Prostate gland (tissue), 2 donors: ENCODE data around the gene OSBPL1A.

Experiments
- POLR2A ChIP-seq: fragments of 450-650 bp; IDR thresholded peaks from one replicate; pipeline ENCODE4 v1.6.1; 2016; ENCODE audit warnings: antibody characterized with exemption, mild to moderate bottlenecking
- TF ChIP-seq, protein P1 (sequence below), 4 experiments: fragments of 200-600 bp in 2 of 4; fragments of 450-650 bp in 2 of 4; sonication (generic) in 2 of 4; IDR thresholded peaks; 1 replicate in 3 of 4; 2 replicates in 1 of 4; pipeline ENCODE4 v1.5.1; 2016 to 2019; ENCODE audit warnings: antibody characterized with exemption in 4 of 4, mild to moderate bottlenecking in 2 of 4, moderate library complexity in 2 of 4

DNA sequence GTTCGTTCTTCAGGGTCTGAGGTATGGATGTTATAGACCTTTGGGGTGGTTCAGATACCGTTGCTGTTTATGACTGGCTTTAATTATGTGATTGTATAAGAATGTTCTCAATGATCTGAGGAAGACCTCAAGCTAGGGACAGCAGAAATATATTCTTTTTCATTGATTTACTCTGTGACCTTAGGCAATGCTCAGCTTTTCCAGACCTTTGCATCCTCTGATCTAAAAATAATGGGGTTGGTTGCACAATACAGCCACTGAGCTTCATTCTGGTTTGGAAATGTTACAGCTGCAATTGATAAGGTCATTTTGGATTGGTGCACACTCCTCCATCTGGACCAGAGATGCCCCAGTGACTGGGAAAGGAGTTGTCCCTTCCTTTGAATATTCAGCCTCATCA lies 276.0 kb downstream of the OSBPL1A start:
- TF ChIP-seq, protein P1, sequence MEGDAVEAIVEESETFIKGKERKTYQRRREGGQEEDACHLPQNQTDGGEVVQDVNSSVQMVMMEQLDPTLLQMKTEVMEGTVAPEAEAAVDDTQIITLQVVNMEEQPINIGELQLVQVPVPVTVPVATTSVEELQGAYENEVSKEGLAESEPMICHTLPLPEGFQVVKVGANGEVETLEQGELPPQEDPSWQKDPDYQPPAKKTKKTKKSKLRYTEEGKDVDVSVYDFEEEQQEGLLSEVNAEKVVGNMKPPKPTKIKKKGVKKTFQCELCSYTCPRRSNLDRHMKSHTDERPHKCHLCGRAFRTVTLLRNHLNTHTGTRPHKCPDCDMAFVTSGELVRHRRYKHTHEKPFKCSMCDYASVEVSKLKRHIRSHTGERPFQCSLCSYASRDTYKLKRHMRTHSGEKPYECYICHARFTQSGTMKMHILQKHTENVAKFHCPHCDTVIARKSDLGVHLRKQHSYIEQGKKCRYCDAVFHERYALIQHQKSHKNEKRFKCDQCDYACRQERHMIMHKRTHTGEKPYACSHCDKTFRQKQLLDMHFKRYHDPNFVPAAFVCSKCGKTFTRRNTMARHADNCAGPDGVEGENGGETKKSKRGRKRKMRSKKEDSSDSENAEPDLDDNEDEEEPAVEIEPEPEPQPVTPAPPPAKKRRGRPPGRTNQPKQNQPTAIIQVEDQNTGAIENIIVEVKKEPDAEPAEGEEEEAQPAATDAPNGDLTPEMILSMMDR (IDR thresholded peaks at IDR 0.05): no peak
- TF ChIP-seq POLR2A: no peak
